A673 (cell line): ENCODE measurements around the gene YIPF6. TPM values are rescaled to one million over a fixed set of nuclear protein-coding genes. Genes with fewer than 3 reads are reported as not detected.
"Not testable (repeated sequence)": the region's sequence is repeated elsewhere in the genome, so short reads cannot be mapped to it uniquely, and the experiment has no call there.

Source experiments
- BruUV-seq: library from RNA; stranded (reverse); fragments of 400-500 nt; replicated peaks from 2 replicates; lab custom pipeline; 2021; lab: Mats Ljungman, UMichigan
- CTCF ChIA-PET: fragments of 300-600 bp; sonication (Branson Sonifier 250); formaldehyde crosslinking; loops from one replicate; lab custom pipeline; 2022; ENCODE audit warnings: antibody characterized with exemption; lab: Charles Lee
- POLR2A ChIA-PET: fragments of 300-600 bp; sonication (Branson Sonifier 250); formaldehyde crosslinking; loops from one replicate; lab custom pipeline; 2022; ENCODE audit warnings: antibody characterized with exemption; ENCODE audit not compliant: low non-redundant PET; lab: Charles Lee
- DNase-seq: peaks from one replicate; pipeline ENCODE4 v3.0.0-alpha.2; 2015; ENCODE audit warnings: low spot score
- H3K27ac ChIP-seq: fragments of 200-600 bp; sonication (generic); 2 replicates; pipeline ENCODE4 v1.5.1; 2016; ENCODE audit warnings: mixed run types, low read depth, mild to moderate bottlenecking, mixed read lengths, antibody characterized with exemption, low read length; ENCODE audit not compliant: poor library complexity, severe bottlenecking
- H3K27me3 ChIP-seq: fragments of 200-600 bp; sonication (generic); replicated peaks from 2 replicates; pipeline ENCODE4 v1.6.1; 2017; ENCODE audit warnings: mixed run types, low read depth, mild to moderate bottlenecking, mixed read lengths, antibody characterized with exemption, low read length; ENCODE audit not compliant: insufficient read depth, poor library complexity
- H3K36me3 ChIP-seq: fragments of 200-600 bp; sonication (generic); 2 replicates; pipeline ENCODE4 v1.6.1; 2016; ENCODE audit warnings: mixed run types, mild to moderate bottlenecking, mixed read lengths, antibody characterized with exemption, low read length; ENCODE audit not compliant: insufficient read depth, poor library complexity, severe bottlenecking
- H3K4me1 ChIP-seq: fragments of 200-600 bp; sonication (generic); 2 replicates; pipeline ENCODE4 v1.6.1; 2017; ENCODE audit warnings: mixed run types, mild to moderate bottlenecking, mixed read lengths, antibody characterized with exemption, low read length; ENCODE audit not compliant: insufficient read depth, poor library complexity, severe bottlenecking
- H3K4me3 ChIP-seq: fragments of 200-600 bp; sonication (generic); 2 replicates; pipeline ENCODE4 v1.5.1; 2016; ENCODE audit warnings: low read depth, mixed run types, mild to moderate bottlenecking, mixed read lengths, low read length; ENCODE audit not compliant: poor library complexity, severe bottlenecking
- H3K9me3 ChIP-seq: fragments of 200-600 bp; sonication (generic); 2 replicates; pipeline ENCODE4 v1.6.1; 2016; ENCODE audit warnings: mixed run types, low read depth, mild to moderate bottlenecking, mixed read lengths, antibody characterized with exemption, low read length; ENCODE audit not compliant: poor library complexity, severe bottlenecking
- CTCF ChIP-seq: fragments of 300-800, 200-600 bp; sonication (generic); conservative IDR thresholded peaks from 2 replicates; pipeline ENCODE4 v1.5.1; 2017; ENCODE audit warnings: low read depth, mild to moderate bottlenecking, antibody characterized with exemption, low read length, moderate library complexity, mixed read lengths
- EZH2 ChIP-seq: fragments of 200-600 bp; sonication (generic); IDR thresholded peaks from 2 replicates; pipeline ENCODE4 v1.6.1; 2017; ENCODE audit warnings: borderline replicate concordance, low read depth, mild to moderate bottlenecking, mixed read lengths, antibody characterized with exemption, low read length; ENCODE audit not compliant: poor library complexity, severe bottlenecking
- intact Hi-C: fragments of 100-400 bp; cut with micrococcal nuclease; formaldehyde crosslinking; loops from one replicate; pipeline ENCODE4 v1.10.0; 2022; ENCODE audit not compliant: unreplicated experiment
- total RNA-seq: library from RNA; stranded (reverse); gene quantifications from 2 replicates; pipeline ENCODE4 v1.2.3, GENCODE V29; 2021

YIPF6 gene
- total RNA-seq, 1 experiment from 2014 or later: 38.7 TPM

- no peak overlapping the region for H3K4me3 ChIP-seq
- no TSS peak for BruUV-seq
- no peak overlapping the region for H3K27ac ChIP-seq
- no peaks in the 10 kb centered on the region for H3K4me1 ChIP-seq
- POLR2A ChIA-PET: no interaction called here
- no peaks in the 10 kb centered on the region for H3K9me3 ChIP-seq
- H3K36me3 ChIP-seq: peaks cover 3% of the 10 kb centered on the region
- H3K27me3 ChIP-seq: no peaks in the 10 kb centered on the region
- no peak for DNase-seq
- CTCF ChIA-PET: no interaction called here
- intact Hi-C loops: no loop called here
- no peak for TF ChIP-seq EZH2
- TF ChIP-seq CTCF: no peak
These were observed 7.8 kb downstream of the YIPF6 start for GRCh38 chrX:68506649-68507048.

- Histone ChIP-seq H3K4me3 (no peak overlapping the region), H3K4me1 (no peaks in the 10 kb centered on the region), H3K27me3 (no peaks in the 10 kb centered on the region), H3K9me3 (no peaks in the 10 kb centered on the region), H3K27ac (no peak overlapping the region), H3K36me3 (peaks cover 14% of the 10 kb centered on the region)
- POLR2A ChIA-PET: no interaction called here
- no peak for DNase-seq
- CTCF ChIA-PET: no interaction called here
- no TSS peak for BruUV-seq
- TF ChIP-seq CTCF: no peak
- TF ChIP-seq EZH2: no peak
- intact Hi-C loops: no loop called here
These were observed 9.9 kb downstream of the YIPF6 start for GRCh38 chrX:68508799-68509198.

- BruUV-seq: no TSS peak
- intact Hi-C loops: loop anchor here (1.0 to 5.0 kb wide), 2 partner anchors 306 to 775 kb away; no protein-coding TSS in a partner anchor
- H3K36me3 ChIP-seq: peaks cover 14% of the 10 kb centered on the region
- TF ChIP-seq EZH2 (no peak), CTCF (peak; percentile 83)
- no peaks in the 10 kb centered on the region for H3K27me3 ChIP-seq
- H3K4me1 ChIP-seq: no peaks in the 10 kb centered on the region
- no peak overlapping the region for H3K4me3 ChIP-seq
- no peaks in the 10 kb centered on the region for H3K9me3 ChIP-seq
- no peak overlapping the region for H3K27ac ChIP-seq
- ChIA-PET POLR2A (no interaction called here), CTCF (interaction anchor here (0.9 kb wide), 1 partner anchor 199 kb away, joined by 5 read pairs; no protein-coding TSS in a partner anchor)
- DNase-seq: peak; percentile 61
These were observed 12.4 kb downstream of the YIPF6 start for GRCh38 chrX:68511255-68511654.

GRCh38 chrX:68524680-68525079 lies 25.8 kb downstream of the YIPF6 start:
- DNase-seq, H3K27ac ChIP-seq, BruUV-seq, POLR2A ChIA-PET, intact Hi-C loops, H3K4me3 ChIP-seq, H3K27me3 ChIP-seq, H3K4me1 ChIP-seq, CTCF ChIA-PET, H3K9me3 ChIP-seq: not testable (repeated sequence)
- H3K36me3 ChIP-seq: peaks cover 17% of the 10 kb centered on the region
